T-helper 9 cell (primary cell): Measurements from ENCODE around the gene SLC66A3.
"Not testable (repeated sequence)": the region's sequence is repeated elsewhere in the genome, so short reads cannot be mapped to it uniquely, and the experiment has no call there.

ENCODE experiments used
- DNase-seq: peaks from one replicate; pipeline ENCODE4 v3.0.0-alpha.2; 2020

SLC66A3 gene

DNA sequence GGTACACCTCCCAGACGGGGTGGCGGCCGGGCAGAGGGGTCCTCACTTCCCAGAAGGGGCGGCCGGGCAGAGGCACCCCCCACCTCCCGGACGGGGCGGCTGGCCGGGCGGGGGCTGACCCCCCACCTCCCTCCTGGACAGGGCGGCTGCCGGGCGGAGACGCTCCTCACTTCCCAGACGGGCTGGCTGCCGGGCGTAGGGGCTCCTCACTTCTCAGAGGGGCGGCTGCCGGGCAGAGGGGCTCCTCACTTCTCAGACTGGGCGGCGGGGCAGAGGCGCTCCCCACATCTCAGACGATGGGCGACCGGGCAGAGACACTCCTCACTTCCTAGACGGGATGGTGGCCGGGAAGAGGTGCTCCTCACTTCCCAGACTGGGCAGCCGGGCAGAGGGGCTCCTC is 9.8 kb downstream of the SLC66A3 start:
- not testable (repeated sequence) for DNase-seq

DNA sequence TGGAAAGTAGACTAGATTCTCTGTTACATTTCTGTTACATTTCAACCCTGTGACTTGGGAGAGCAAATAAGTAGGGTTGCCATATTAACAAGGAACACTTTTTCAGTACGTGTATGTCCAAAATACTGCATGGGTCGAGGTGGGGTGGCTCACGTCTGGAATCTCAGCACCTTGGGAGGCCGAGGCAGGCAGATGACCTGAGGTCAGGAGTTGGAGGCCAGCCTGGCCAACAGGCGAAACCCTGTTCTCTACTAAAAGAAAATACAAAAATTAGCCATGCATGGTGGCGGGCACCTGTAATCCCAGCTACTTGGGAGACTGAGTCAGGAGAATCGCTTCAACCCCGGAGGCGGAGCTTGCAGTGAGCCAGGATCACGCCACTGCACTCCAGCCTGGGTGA is 11.2 kb downstream of the SLC66A3 start:
- DNase-seq, result no peak

DNA sequence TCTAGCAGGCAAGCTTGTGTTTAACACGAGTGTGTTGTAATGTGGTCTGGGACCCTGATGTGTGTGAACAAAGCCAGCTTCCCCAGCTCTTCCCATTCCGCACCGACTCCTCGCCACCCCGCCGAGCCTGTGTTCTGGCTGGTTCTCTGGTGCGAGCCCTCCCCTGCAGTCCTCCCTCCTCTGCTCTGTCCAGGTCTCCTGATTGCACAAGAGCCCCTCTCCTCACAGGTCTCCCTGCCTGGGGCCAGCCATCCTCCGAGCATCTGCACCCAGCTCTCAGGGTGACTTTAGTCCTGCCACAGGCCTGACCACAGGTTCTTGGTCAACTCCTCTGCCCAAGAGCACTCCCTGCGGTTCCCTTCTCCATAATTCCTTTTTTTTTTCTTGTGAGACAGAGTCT is 13.2 kb downstream of the SLC66A3 start:
- no peak for DNase-seq

DNA sequence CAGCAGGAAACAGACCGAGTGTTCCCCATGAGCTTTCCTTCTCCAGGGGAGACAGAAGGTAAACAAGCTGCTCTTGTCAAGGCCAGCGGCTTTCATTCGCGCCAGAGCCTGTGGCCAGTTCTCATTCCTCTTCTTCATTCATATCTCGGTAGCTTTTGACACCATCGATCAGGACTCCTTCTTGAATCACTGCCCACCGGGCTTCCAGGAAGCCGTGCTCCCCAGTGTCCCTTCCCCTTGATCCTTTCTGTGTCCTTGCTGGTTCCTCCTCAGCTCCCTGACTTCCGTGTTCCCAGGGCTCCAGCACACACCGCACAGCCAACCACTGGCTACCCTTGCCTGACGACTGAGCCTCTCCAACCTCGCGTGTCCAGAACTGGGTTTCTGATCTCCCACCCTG is 14.1 kb downstream of the SLC66A3 start:
- DNase-seq, result no peak

DNA sequence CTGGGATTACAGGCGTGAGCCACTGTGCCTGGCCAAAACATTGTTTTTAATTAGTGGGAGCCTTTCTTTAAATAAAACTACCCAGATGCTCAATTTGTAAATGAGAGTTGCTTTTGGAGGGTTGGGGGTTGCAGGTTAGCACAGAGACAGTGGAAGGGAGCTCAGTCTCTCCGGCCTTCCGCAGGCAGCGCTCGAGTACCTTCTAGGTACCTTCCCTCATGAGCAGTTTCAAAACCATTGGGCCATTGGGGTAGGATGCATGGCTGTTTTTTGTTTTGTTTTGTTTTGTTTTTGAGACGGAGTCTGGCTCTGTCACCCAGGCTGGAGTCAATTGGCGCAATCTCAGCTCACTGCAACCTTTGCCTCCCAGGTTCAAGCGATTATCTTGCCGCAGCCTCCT is 19.0 kb downstream of the SLC66A3 start:
- no peak for DNase-seq

DNA sequence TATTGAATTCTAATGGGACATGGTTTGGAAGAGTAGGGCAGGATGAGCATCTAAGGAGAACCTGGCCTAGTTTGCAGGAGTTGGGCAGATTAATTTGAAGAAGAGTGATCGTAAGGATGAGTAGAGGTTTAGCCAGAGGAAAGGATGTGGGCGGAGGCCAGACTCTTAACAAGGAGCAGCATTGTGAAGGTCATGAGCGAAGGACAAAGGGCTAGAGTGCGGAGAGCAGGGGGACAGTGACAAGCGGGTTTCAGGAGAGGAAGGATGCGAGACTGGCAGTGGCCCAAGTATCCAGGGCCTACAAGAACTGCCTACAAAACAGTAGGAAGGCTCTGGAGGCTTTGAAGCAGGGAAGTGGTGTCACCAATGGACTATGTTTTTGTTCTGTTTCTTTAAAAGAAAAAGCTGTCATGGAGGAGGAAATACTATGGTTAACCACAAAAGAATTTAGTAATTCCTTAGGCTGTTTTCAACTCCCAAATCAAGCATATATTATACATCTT is 20.1 kb downstream of the SLC66A3 start:
- no peak for DNase-seq

DNA sequence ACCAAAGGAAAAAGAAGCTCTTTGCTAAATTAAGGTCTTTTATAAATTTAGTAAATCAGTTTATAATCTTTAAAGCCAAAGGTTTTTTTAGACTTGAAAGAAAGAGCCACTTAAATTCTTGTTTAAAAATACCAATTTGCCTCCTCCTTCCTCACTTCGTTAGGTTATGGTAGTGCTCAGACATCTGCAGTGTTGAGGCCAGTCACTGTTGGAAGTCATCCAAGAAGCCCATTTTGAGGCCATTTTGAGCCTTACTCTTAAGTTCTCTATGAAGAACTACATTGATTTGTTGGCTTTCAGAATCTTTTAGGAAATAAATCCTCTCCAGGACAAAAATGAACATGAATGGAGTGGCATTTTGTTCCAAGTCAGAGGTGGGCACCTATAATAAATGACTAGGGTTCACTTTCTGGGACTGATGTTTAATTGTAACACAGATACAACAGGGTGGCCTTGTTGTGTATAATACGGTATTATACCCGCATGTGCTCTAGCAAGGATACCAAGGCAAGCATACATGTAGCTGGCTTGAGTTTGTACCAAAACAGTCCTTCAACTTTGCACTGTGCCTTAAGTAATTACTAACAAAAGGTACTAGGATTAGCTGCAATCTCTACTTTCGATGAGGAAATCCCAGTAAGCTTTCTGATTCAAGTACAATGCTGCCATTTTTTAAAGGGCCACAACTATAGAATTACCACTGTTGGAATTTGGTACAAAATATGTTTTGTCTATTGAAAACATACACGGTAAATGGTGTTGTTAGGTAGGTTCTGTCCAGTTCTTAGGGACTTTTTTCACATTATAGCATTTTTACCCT is 22.8 kb downstream of the SLC66A3 start:
- no peak for DNase-seq

DNA sequence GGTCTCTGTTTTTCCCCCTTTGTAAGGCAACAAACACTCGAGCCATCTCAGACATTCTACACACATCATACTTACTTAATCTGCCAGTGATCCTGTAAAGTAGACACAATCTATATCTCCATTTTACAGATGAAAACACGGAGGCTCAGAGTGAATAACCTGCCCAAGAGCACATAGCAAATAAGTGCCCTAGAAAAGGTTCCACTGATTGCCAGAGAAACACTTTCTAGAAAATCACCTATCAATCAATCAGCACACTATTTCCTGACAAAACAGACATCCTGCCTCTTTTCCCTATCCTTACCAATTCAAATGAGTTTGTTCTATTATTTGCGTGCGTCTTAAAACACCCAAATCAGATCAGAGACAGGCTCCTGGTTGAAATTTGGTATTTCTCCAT is 23.9 kb downstream of the SLC66A3 start:
- no peak for DNase-seq

DNA sequence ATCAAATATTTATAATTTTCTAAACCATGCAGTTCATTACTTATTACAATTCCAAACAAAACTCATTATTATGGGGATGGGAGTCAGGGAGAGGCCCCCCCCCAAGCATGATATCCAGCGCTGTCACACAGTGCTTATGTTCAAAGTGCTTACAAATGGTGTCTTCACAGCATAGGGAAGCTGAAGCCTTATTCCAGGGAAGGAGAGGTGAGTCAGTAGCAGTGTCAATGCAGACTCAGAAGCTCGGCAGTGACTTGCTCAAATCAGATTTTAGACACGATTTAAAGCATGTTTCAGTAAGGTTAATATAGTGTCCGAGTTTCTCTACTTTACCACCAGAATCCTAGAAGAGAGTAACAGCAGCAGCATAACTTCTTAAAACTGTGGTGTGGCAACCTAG is 24.6 kb downstream of the SLC66A3 start:
- no peak for DNase-seq

DNA sequence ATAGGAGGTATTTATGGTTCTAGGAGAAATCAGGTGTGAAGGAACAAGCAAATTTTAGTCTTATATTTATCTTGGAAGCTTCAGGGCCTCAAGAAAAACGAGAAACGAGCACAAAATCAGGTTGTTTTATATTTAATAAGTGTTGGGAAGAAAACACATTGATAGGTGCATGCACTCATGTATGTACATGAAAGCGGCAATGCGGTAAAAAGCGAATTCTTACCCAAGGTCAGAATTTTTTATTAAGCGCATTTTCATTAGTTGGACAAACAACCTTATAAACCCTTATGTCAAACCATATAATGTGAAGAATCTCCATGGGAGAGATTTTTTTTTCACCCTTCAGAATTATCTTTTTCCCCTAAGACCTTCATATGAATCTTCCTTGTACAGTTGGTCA is 25.4 kb downstream of the SLC66A3 start:
- DNase-seq, result no peak

DNA sequence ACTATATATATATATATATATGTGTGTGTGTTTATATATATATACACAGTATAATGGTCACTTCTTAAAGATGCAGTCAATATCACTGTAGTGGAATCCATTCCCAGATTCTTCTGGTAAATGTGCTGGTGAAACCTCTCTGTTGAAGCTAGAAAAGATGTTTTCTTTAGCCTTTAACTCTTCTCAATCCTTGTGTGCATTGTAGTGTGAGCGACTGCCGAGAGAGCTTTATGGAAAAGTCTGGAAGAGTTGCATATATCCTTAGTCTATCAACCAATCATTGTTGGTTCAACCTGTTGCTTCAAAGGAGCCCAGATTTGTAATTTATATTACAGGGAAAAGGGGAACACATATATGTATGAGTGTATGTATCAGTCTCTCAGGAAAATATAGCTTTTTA is 27.7 kb downstream of the SLC66A3 start:
- no peak for DNase-seq

DNA sequence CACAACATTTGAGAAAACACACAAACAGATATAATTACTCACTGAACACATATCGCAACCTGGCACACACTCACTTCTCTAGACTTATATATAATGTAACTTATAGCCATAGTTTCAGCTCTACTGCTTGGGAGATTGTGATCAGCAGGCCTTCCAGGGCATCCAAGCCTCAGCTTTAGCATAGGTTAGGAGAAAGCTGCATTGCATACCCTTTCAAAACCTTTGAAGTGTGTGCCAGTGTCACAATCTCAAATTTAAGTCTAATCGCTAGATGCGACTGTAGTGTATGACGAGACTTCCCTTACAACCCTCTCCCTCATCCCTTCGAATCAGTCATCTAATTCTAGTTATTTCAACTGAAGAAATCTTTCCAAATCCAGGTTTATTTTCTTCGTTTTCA is 30.9 kb downstream of the SLC66A3 start:
- no peak for DNase-seq

DNA sequence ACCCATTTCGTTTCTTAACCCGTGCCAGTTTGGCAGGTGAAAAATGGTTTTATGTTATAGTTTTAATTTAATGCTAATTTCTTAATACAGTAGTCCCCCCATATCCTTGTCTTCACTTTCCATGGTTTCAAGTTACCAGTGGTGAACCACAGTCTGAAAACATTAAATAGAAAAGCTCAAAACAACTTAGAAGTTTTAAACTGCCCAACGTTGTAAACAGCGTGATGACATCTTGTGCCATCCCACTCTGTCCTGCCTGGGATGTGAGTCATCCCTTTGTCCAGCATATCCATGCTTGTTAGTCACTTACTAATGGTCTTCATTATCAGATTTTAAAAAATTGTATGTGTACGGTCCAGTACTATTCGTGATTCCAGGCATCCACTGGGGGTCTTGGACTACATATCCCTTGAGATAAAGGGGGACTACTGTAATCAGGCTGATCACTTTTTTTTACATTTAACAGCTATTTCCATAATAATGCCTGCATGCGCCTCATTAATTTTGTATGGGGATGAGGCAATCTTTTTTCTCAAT is 31.9 kb downstream of the SLC66A3 start:
- DNase-seq, result no peak

DNA sequence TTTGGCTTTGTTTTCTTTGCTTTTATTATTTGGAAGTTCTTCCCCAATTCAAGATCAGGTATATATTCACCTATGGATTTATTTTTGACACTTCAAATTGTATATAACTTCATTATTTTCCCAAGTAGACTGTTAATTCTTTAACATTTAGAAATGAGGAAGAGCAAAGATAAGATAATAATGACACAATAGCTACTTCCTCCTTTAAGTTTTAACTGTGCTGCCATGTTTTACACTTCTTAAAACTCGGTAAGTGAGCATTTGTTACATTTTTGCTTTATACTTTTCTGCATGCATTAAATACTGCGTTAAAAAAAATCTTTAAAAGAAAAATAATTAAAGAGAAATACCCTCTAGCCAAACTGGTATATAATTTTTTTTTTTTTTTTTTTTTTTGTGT is 32.5 kb downstream of the SLC66A3 start:
- DNase-seq, result no peak

DNA sequence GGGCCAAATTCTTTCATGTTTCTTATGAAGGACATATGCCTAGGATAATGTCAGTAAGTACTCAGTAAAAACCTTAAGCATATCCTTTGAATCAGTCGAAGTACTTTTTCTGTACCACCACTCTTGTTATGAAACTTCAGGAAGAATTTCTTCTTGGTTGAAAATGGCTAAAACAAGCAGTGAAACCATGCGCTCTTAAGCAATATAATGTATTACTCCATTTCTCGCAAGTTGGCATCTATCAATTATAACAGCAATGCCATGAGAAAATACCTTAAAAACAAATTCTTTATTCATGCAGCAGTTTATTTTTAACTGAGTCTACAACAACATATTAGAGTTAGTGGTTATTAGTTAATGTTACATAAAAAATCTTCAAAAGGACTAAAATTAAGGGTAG is 41.0 kb downstream of the SLC66A3 start:
- no peak for DNase-seq

DNA sequence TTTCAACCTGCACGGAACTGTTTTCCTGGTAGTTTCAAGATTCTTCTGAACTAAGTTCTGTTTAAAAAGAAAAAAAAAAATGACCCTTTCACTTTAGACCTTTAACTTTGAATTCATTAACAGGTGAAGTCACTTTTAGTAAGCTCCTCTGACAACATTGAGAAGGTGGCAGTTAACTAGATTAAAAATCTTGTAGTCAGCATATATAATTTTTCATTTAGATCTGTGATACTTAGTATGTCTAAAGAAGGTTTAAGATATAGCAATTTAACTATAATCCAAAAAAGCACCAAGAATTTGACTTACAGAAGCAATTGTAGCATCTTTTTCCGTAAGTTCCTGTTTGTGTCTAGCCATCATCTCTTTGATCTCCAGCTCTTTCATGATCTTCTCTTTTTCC is 45.4 kb downstream of the SLC66A3 start:
- no peak for DNase-seq

DNA sequence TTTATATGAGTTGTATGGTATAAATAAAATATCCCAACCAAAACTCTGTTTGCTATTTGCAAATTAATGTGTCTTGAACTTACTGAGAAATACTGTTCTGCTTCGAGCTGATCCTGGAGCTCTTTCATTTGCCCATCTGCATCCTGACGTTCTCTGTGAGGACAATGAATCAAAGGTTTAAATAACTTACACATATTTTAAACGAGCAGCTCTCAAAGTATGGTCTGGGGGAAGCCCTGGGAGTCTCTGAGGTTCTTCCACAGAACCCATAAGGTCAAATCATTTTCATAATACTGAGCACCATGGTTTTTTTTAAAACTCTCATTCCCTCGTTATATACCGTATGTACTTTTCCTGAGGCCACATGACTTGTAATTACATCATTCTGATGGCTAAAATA is 46.7 kb downstream of the SLC66A3 start:
- no peak for DNase-seq

DNA sequence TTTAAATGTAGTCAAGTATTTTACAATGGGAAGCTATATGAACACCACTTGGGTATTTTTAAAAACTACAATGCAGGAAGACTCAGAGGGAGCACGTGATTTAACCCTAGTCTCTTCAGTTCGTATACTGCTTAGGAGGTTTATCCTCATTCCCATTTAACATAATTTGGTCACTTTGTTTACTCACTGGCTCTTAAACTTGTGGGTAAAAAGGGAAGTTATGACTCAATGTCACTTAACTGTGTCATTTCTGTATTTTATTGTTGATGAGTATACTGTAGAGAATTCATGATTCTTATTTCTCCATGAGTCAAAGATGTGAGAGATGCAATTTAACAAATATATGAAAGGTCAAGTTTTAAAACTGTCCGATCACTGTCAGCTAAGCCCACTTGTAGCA is 48.2 kb downstream of the SLC66A3 start:
- no peak for DNase-seq

DNA sequence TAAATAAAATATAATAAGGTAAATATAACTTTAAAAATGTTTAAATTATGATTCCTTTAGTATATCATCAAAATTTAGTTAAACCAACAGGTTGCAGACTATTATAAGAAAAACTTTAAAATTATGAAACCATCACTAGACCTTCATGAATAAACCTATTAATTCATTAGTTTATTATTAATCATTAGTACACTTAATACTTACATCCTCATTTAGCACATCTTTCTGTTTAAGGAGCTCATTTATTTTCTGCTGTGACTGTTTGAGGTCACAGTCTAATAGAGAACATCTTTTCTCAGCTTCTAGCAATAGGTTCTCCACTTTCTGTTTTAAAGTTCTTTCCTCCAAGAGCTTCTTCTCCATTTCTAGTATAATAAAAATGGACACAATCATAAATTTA is 52.8 kb downstream of the SLC66A3 start:
- DNase-seq, result no peak

DNA sequence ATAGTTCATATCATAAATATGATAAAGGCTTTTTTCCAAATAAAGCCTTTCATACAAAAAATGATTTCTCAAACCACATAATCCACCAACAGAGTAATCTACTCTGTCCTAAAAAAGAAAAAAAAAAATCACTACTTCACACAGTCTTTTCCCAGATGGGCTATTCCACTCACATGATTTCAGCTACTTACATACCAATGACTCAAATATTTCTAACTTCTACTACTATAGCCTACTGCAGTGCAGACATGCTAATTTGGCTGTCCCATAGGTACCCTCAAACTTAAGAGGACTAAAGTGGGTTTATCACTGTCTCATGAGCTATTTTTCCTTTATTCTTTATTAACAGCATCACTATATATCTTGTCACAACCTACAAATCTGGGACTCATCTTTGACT is 57.4 kb downstream of the SLC66A3 start:
- no peak for DNase-seq

DNA sequence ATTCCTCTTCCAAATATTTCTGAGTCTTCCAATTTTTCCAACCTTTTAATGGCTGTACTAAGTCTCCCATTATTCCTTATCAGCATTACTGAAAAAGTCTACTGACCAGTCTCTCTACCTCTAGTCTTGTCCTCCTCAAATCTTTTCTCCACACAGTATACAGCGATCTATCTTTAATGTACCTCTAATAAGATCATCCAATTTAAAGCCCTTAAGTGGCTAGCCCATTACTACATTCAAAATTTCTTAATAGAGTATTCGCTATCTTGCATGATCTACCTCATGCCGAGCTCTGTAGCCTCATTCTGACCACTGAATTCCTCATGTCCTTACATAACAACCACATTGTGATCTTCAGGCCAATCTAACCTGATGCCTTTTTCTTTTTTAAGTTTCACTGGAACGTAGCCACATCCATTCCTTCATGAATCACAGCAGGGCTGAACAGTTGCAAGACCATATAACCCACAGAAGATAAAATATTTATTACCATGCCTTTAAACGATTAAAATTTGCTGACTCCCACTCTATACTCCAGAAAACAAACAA is 57.9 kb downstream of the SLC66A3 start:
- DNase-seq, result no peak

DNA sequence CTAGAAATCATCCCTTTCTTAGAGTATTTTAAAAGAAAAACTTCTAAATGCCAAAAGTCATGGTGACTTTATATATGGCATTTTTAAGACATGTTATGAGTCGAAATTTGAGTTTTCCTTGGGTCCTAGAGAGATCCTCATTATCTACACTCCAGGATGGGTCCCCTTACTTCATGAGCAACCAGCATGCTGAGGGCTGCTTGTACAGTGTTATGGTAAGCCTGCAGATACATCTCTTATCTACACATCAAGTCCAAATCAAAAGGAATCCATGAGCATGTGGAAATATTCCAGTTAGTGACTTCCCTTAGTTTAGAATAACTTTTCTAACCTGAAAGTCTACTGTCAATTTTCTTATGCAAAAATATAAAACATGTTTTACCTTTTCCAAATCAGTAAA is 58.7 kb downstream of the SLC66A3 start:
- DNase-seq, result no peak

DNA sequence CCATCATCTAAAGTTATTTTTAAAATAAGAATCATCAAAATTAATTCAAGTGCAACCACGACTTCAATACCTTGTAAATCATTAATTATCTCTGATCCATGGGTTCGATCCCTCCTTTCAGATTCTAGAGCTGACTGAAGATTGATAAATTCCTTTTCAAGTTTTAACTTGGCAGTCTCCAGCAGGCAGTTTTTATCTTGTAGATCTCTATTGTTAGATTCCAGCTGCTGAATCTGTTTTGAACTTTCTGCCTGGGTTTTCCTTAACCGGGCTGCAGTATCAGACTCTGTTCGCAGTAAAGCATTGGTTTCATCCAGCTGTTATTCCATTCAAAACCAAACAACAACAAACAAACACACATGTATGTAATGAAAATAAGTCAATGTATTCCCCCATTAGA is 59.5 kb downstream of the SLC66A3 start:
- no peak for DNase-seq

DNA sequence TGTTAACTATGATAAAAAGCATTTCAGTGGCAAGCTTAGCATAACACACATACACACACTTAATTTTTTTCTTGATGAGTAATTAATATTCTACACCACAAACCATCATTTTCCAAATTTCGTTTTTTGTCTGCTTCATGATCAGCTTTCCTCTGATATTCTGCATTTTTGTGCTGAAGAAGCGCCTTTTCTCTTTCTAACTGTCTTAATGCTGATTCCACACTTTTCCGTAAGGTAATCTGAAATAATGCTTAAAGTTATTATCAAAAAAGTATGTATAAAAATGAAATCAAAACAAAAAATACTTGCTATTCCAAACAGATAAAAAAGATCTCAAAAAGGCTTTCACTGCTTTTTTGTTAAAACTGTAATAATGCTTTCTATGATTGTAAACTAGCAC is 60.1 kb downstream of the SLC66A3 start:
- DNase-seq, result no peak

DNA sequence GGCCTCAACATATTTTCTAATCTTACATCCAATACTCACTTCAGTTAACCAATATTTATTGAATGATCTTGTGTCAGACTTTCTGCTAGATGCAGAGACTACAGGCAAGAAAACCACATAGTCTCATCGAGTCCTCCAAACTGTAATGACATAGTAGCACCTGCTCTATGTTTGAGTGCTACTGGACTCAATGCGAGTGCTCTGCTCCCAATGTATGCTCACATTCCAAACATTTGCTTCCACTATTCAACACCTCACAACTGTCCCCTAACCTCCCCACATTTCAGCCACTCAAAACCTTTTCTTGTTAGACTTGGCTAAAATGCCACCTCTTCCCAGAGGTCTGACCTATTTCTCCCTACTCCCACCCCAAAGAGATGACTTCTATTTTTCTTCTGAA is 65.2 kb downstream of the SLC66A3 start:
- DNase-seq, result no peak
